GM12801 (cell line): ENCODE data around the gene TMOD2.

Experiments
- CTCF ChIP-seq: IDR thresholded peaks from one replicate; pipeline ENCODE4 v1.5.1; 2011; ENCODE audit warnings: control low read depth; ENCODE audit not compliant: insufficient read length; ENCODE audit errors: extremely low read depth

TMOD2 gene

GRCh38 chr15:51809457-51809856 is 58.1 kb downstream of the TMOD2 start:
- no peak for TF ChIP-seq CTCF

GRCh38 chr15:51812598-51812997 is 61.2 kb downstream of the TMOD2 start:
- no peak for TF ChIP-seq CTCF

- no peak for TF ChIP-seq CTCF
These were observed 63.2 kb downstream of the TMOD2 start for GRCh38 chr15:51814606-51815005.

- TF ChIP-seq CTCF, result no peak
These were observed 65.2 kb downstream of the TMOD2 start for GRCh38 chr15:51816611-51817010.

GRCh38 chr15:51818150-51818549 is 66.8 kb downstream of the TMOD2 start:
- no peak for TF ChIP-seq CTCF

- no peak for TF ChIP-seq CTCF
These were observed 74.3 kb downstream of the TMOD2 start for GRCh38 chr15:51825698-51826097.

- no peak for TF ChIP-seq CTCF
These were observed 77.4 kb downstream of the TMOD2 start for GRCh38 chr15:51828621-51829375.
